Right atrium auricular region (tissue), 2 donors: ENCODE results near the gene SYT7. TPM values are rescaled to one million over a fixed set of nuclear protein-coding genes. Genes with fewer than 3 reads are reported as not detected.

Source experiments
- DNase-seq: peaks from one replicate; pipeline ENCODE4 v3.0.0-alpha.2; 2019; ENCODE audit warnings: low spot score
- H3K27ac ChIP-seq, 2 donors: fragments of 200-600 bp; sonication (generic); 1 replicate in 1 of 2; 2 replicates in 1 of 2; pipeline ENCODE4 v1.5.1; 2016 to 2019
- H3K27me3 ChIP-seq, 2 donors: fragments of 200-600 bp; sonication (generic); one replicate each; pipeline versions ENCODE4 v1.5.1 to v1.6.0; 2017 to 2019
- H3K36me3 ChIP-seq: fragments of 200-600 bp; sonication (generic); one replicate; pipeline ENCODE4 v1.5.1; 2016
- H3K4me1 ChIP-seq, 2 donors: fragments of 200-600 bp; sonication (generic); one replicate each; pipeline versions ENCODE4 v1.5.1 to v1.6.0; 2017 to 2019
- H3K4me3 ChIP-seq, 2 donors: fragments of 200-600 bp; sonication (generic); 1 replicate in 1 of 2; 2 replicates in 1 of 2; pipeline ENCODE4 v1.5.1; 2017 to 2019; ENCODE audit warnings: mild to moderate bottlenecking in 1 of 2, moderate library complexity in 1 of 2
- H3K9me3 ChIP-seq, 2 donors: fragments of 200-600 bp; sonication (generic); one replicate each; pipeline ENCODE4 v1.5.1; 2019
- total RNA-seq, 2 donors: library from RNA; depleted of rRNA; stranded (reverse); fragments of >200 nt; gene quantifications; one replicate each; pipeline ENCODE4 v1.1.0, GENCODE V29; 2016
- TF ChIP-seq, protein P1 (sequence below), 2 donors: fragments of 200-600 bp; sonication (generic); IDR thresholded peaks; one replicate each; pipeline ENCODE4 v1.5.1; 2019; ENCODE audit warnings: antibody characterized with exemption in 2 of 2

The SYT7 gene
- total RNA-seq, 2 donors from 2014 or later, result 19.2 to 23.6 TPM

DNA sequence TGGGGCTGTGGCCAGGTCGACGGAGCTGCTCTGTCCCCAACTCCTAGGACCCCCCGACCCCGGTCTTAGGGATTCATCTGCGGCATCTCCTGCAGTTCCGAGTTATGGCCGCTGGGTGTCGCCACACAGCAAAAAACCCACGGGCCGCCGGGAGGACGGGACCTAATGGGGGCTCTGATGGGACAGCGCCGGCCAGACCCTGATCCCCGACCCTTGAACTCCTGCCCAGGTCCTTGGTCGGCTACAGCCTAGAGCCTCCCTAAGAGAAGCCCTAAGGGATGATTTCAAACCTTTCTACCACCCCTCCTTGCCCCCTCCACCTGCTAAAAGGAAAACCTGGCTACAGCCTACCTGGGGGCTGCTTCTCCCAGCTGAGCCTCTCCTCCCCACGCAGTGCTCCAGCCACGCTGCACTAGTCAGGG lies 103.1 kb downstream of the SYT7 start:
- peak; percentile 64 for DNase-seq
- no peaks in the 10 kb centered on the region for H3K27me3 ChIP-seq
- no peaks in the 10 kb centered on the region for H3K9me3 ChIP-seq
- peaks cover 0 to 21% of the 10 kb centered on the region in 2 donors for H3K4me1 ChIP-seq
- TF ChIP-seq, protein P1, sequence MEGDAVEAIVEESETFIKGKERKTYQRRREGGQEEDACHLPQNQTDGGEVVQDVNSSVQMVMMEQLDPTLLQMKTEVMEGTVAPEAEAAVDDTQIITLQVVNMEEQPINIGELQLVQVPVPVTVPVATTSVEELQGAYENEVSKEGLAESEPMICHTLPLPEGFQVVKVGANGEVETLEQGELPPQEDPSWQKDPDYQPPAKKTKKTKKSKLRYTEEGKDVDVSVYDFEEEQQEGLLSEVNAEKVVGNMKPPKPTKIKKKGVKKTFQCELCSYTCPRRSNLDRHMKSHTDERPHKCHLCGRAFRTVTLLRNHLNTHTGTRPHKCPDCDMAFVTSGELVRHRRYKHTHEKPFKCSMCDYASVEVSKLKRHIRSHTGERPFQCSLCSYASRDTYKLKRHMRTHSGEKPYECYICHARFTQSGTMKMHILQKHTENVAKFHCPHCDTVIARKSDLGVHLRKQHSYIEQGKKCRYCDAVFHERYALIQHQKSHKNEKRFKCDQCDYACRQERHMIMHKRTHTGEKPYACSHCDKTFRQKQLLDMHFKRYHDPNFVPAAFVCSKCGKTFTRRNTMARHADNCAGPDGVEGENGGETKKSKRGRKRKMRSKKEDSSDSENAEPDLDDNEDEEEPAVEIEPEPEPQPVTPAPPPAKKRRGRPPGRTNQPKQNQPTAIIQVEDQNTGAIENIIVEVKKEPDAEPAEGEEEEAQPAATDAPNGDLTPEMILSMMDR (IDR thresholded peaks at IDR 0.05), result peak; percentile 97 to 98
- H3K4me3 ChIP-seq, result no peak overlapping the region
- H3K36me3 ChIP-seq, result no peaks in the 10 kb centered on the region
- peak overlapping the region in 1 of 2 donors; percentile 8 for H3K27ac ChIP-seq

DNA sequence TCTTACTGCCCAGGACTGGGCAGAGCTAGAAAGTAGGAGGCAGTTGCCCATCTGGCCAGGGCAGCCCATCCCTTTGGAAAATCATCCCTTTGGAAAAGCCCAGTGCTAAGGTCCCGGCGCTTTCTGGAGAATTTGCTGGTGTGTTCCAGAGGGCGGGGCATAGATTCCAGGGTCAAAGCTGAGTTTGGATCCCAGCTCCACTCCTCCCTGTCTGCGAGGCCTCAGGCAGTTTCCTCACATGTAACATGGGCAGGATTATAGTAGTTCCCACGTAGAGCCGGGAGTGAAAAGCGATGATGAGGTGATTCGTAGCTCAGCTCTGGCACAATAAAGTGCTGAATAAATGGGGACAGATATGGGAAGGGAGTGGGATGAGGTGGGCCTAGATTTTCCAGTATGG lies 103.8 kb downstream of the SYT7 start:
- DNase-seq, result peak; percentile 64
- TF ChIP-seq, protein P1 (IDR thresholded peaks at IDR 0.05), result no peak
- H3K27ac ChIP-seq, result peak overlapping the region in 1 of 2 donors; percentile 8
- H3K4me1 ChIP-seq, result peaks cover 0 to 27% of the 10 kb centered on the region in 2 donors
- no peaks in the 10 kb centered on the region for H3K27me3 ChIP-seq
- no peaks in the 10 kb centered on the region for H3K36me3 ChIP-seq
- no peaks in the 10 kb centered on the region for H3K9me3 ChIP-seq
- H3K4me3 ChIP-seq, result no peak overlapping the region

GRCh38 chr11:61476371-61476770 lies 104.5 kb downstream of the SYT7 start:
- no peak for DNase-seq
- H3K27ac ChIP-seq, result no peak overlapping the region

DNA sequence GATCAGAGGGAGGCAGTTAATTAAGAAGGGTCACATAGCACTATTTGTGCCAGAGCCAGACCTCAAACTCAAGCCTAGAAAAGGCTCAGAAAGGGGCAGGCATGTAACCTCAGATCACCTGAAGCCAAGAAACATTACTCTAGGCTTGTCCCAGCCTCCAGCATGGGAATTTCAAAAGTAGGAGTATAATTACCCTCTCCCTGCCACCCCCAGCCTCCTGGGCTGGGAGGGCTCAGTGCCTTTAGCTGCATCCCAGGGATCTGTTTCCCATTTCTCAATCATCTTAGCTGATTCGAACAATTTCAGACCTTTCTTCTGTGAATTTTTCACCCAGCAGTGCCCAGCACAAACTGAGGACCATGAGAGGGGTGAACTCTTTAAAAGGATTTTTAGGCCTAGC lies 105.4 kb downstream of the SYT7 start:
- Histone ChIP-seq H3K9me3 (no peaks in the 10 kb centered on the region), H3K4me3 (no peak overlapping the region), H3K27me3 (no peaks in the 10 kb centered on the region), H3K36me3 (peaks cover 4% of the 10 kb centered on the region), H3K27ac (no peak overlapping the region), H3K4me1 (peaks cover 0 to 23% of the 10 kb centered on the region in 2 donors)
- no peak for DNase-seq
- TF ChIP-seq, protein P1 (IDR thresholded peaks at IDR 0.05), result no peak

More at GRCh38 chr11:61476371-61476770, 104.5 kb downstream of the SYT7 start:
- no peak overlapping the region for H3K4me3 ChIP-seq
- TF ChIP-seq, protein P1 (IDR thresholded peaks at IDR 0.05), result no peak
- no peaks in the 10 kb centered on the region for H3K27me3 ChIP-seq
- H3K4me1 ChIP-seq, result peaks cover 0 to 29% of the 10 kb centered on the region in 2 donors
- no peaks in the 10 kb centered on the region for H3K9me3 ChIP-seq
- H3K36me3 ChIP-seq, result no peaks in the 10 kb centered on the region

GRCh38 chr11:61474013-61474643 lies 106.7 kb downstream of the SYT7 start:
- Histone ChIP-seq H3K27me3 (no peaks in the 10 kb centered on the region), H3K9me3 (no peaks in the 10 kb centered on the region), H3K4me1 (peaks cover 0 to 23% of the 10 kb centered on the region in 2 donors), H3K27ac (peak overlapping the region; percentile 36), H3K36me3 (peaks cover 4% of the 10 kb centered on the region), H3K4me3 (no peak overlapping the region)
- TF ChIP-seq, protein P1 (IDR thresholded peaks at IDR 0.05), result no peak
- no peak for DNase-seq
